HUES6 (cell line): ENCODE measurements around the gene CBFA2T3.

ENCODE experiments used
- H3K27ac ChIP-seq: 2 replicates; pipeline ENCODE4 v1.7.0; 2013; ENCODE audit warnings: low read depth, mild to moderate bottlenecking, low read length, inconsistent platforms
- H3K27me3 ChIP-seq: 2 replicates; pipeline ENCODE4 v1.6.1; 2013; ENCODE audit warnings: low read length; ENCODE audit not compliant: control insufficient read depth, insufficient read depth
- H3K36me3 ChIP-seq: 2 replicates; pipeline ENCODE4 v1.6.1; 2013; ENCODE audit warnings: low read length; ENCODE audit not compliant: control insufficient read depth, insufficient read depth
- H3K4me1 ChIP-seq: 2 replicates; pipeline ENCODE4 v1.6.1; 2013; ENCODE audit warnings: low read length; ENCODE audit not compliant: control insufficient read depth, insufficient read depth
- H3K4me3 ChIP-seq: 2 replicates; pipeline ENCODE4 v1.5.1; 2013; ENCODE audit warnings: low read depth, low read length
- H3K9ac ChIP-seq: one replicate; pipeline ENCODE4 v1.6.1; 2013; ENCODE audit warnings: mild to moderate bottlenecking, low read length
- H3K9me3 ChIP-seq: 2 replicates; pipeline ENCODE4 v1.6.1; 2013; ENCODE audit warnings: low read depth, low read length; ENCODE audit not compliant: control insufficient read depth, insufficient read depth

Gene CBFA2T3

GRCh38 chr16:88993166-88993761, 16.3 kb upstream of the CBFA2T3 start:
- Histone ChIP-seq H3K27ac (no peak overlapping the region), H3K4me3 (no peak overlapping the region), H3K9ac (no peak overlapping the region), H3K36me3 (no peaks in the 10 kb centered on the region), H3K27me3 (no peaks in the 10 kb centered on the region; the same call in 1 of the 2 replicates), H3K9me3 (peaks cover 16% of the 10 kb centered on the region), H3K4me1 (peaks cover 8% of the 10 kb centered on the region)

GRCh38 chr16:88992351-88993165, 15.6 kb upstream of the CBFA2T3 start:
- Histone ChIP-seq H3K27ac (no peak overlapping the region), H3K27me3 (no peaks in the 10 kb centered on the region; the same call in 1 of the 2 replicates), H3K4me1 (peaks cover 8% of the 10 kb centered on the region)

GRCh38 chr16:88991813-88992350, 14.9 kb upstream of the CBFA2T3 start:
- Histone ChIP-seq H3K27me3 (no peaks in the 10 kb centered on the region; the same call in 1 of the 2 replicates), H3K27ac (no peak overlapping the region), H3K4me1 (peaks cover 8% of the 10 kb centered on the region), H3K9ac (no peak overlapping the region), H3K4me3 (no peak overlapping the region), H3K36me3 (no peaks in the 10 kb centered on the region), H3K9me3 (peaks cover 2% of the 10 kb centered on the region; the same call in 1 of the 2 replicates)

More at GRCh38 chr16:88992351-88993165, 15.6 kb upstream of the CBFA2T3 start:
- Histone ChIP-seq H3K36me3 (no peaks in the 10 kb centered on the region), H3K9ac (no peak overlapping the region), H3K9me3 (peaks cover 9% of the 10 kb centered on the region), H3K4me3 (no peak overlapping the region)

- Histone ChIP-seq H3K9ac (no peak overlapping the region), H3K4me1 (peaks cover 7% of the 10 kb centered on the region), H3K27me3 (no peaks in the 10 kb centered on the region; the same call in 1 of the 2 replicates), H3K4me3 (no peak overlapping the region), H3K27ac (no peak overlapping the region), H3K36me3 (no peaks in the 10 kb centered on the region), H3K9me3 (no peaks in the 10 kb centered on the region)
Observed at GRCh38 chr16:88989852-88990547, 13.0 kb upstream of the CBFA2T3 start.

- no peaks in the 10 kb centered on the region; the same call in 1 of the 2 replicates for H3K27me3 ChIP-seq
- H3K4me3 ChIP-seq = no peak overlapping the region
- H3K9ac ChIP-seq = no peak overlapping the region
- H3K9me3 ChIP-seq = no peaks in the 10 kb centered on the region
- H3K27ac ChIP-seq = no peak overlapping the region
- no peaks in the 10 kb centered on the region for H3K36me3 ChIP-seq
- peaks cover 4% of the 10 kb centered on the region; the same call in 1 of the 2 replicates for H3K4me1 ChIP-seq
Observed at GRCh38 chr16:88988980-88989811, 12.2 kb upstream of the CBFA2T3 start.

- Histone ChIP-seq H3K27me3 (no peaks in the 10 kb centered on the region), H3K27ac (no peak overlapping the region), H3K9ac (peak overlapping the region; percentile 12), H3K36me3 (no peaks in the 10 kb centered on the region), H3K4me1 (peaks cover 8% of the 10 kb centered on the region; the same call in 1 of the 2 replicates), H3K4me3 (no peak overlapping the region), H3K9me3 (no peaks in the 10 kb centered on the region)
Observed at GRCh38 chr16:88985521-88985920, 8.5 kb upstream of the CBFA2T3 start.

GRCh38 chr16:88983771-88984687, 7.0 kb upstream of the CBFA2T3 start:
- no peak overlapping the region for H3K9ac ChIP-seq
- H3K27ac ChIP-seq = no peak overlapping the region
- H3K9me3 ChIP-seq = no peaks in the 10 kb centered on the region
- H3K4me3 ChIP-seq = no peak overlapping the region
- no peaks in the 10 kb centered on the region for H3K27me3 ChIP-seq
- peaks cover 8% of the 10 kb centered on the region; the same call in 1 of the 2 replicates for H3K4me1 ChIP-seq
- H3K36me3 ChIP-seq = no peaks in the 10 kb centered on the region

- Histone ChIP-seq H3K27me3 (no peaks in the 10 kb centered on the region), H3K36me3 (no peaks in the 10 kb centered on the region), H3K9me3 (no peaks in the 10 kb centered on the region), H3K9ac (no peak overlapping the region), H3K4me3 (no peak overlapping the region), H3K27ac (no peak overlapping the region), H3K4me1 (peaks cover 8% of the 10 kb centered on the region; the same call in 1 of the 2 replicates)
Observed at GRCh38 chr16:88983165-88983564, 6.2 kb upstream of the CBFA2T3 start.

- peaks cover 8% of the 10 kb centered on the region; the same call in 1 of the 2 replicates for H3K4me1 ChIP-seq
- no peak overlapping the region for H3K9ac ChIP-seq
- H3K36me3 ChIP-seq = no peaks in the 10 kb centered on the region
- no peaks in the 10 kb centered on the region for H3K9me3 ChIP-seq
- H3K27ac ChIP-seq = no peak overlapping the region
- H3K27me3 ChIP-seq = no peaks in the 10 kb centered on the region
- no peak overlapping the region for H3K4me3 ChIP-seq
Observed at GRCh38 chr16:88982286-88983084, 5.5 kb upstream of the CBFA2T3 start.
